GM12878 (cell line): ENCODE data around the gene TLE7. TPM values are rescaled to one million over a fixed set of nuclear protein-coding genes. Genes with fewer than 3 reads are reported as not detected.

ENCODE experiments used
- ATAC-seq: fragments of 200-7000 bp; cut with Tn5 transposase; 3 replicates; pipeline ENCODE4 v1.9.1; 2020; ENCODE audit warnings: mild to moderate bottlenecking, moderate library complexity
- BruUV-seq: library from RNA; stranded (reverse); fragments of 400-500 nt; replicated peaks from 2 replicates; lab custom pipeline; 2021; lab: Mats Ljungman, UMichigan
- CTCF ChIA-PET: fragments of 300-600 bp; sonication (Branson Sonifier 250); formaldehyde crosslinking; extraction: SDS; loops from one replicate; lab custom pipeline; 2021; ENCODE audit warnings: inconsistent platforms; lab: Yijun Ruan, JAX
- POLR2A ChIA-PET: fragments of 350-600 bp; formaldehyde crosslinking; extraction: SDS; loops from one replicate; lab custom pipeline; 2021; ENCODE audit warnings: inconsistent platforms; lab: Charles Lee
- RAD21 ChIA-PET: fragments of 300-600 bp; sonication (Branson Sonifier 250); formaldehyde crosslinking; loops from one replicate; lab custom pipeline; 2023; ENCODE audit warnings: antibody characterized with exemption; ENCODE audit not compliant: unreplicated experiment; lab: Charles Lee
- SMC1A ChIA-PET: fragments of 300-600 bp; sonication (Branson Sonifier 250); formaldehyde crosslinking; loops from one replicate; lab custom pipeline; 2023; ENCODE audit not compliant: unreplicated experiment, uncharacterized antibody; lab: Charles Lee
- DNase-seq: peaks from one replicate; pipeline ENCODE4 v3.0.0-alpha.2; 2011; ENCODE audit warnings: low read depth, low spot score
- FAIRE-seq: peaks from 3 replicates; lab custom pipeline; 2011; peaks lifted over from hg19 to GRCh38; lab: Jason Lieb, UNC
- H2AFZ ChIP-seq: 2 replicates; pipeline ENCODE4 v1.6.0; 2011; ENCODE audit warnings: low read depth, low read length, control low read depth; ENCODE audit not compliant: control insufficient read depth
- H3K27ac ChIP-seq: 2 replicates; pipeline ENCODE4 v1.5.1; 2011; ENCODE audit warnings: control low read depth; ENCODE audit not compliant: control insufficient read depth, insufficient read depth
- H3K27me3 ChIP-seq, 2 experiments: replicated peaks in 1 of 2; 2 replicates each; pipeline versions ENCODE4 v1.6.0 to v1.6.1; 2011; ENCODE audit warnings: low read length in 1 of 2; ENCODE audit not compliant: control insufficient read depth in 2 of 2, insufficient read depth in 2 of 2
- H3K36me3 ChIP-seq, 2 experiments: 2 replicates each; pipeline ENCODE4 v1.5.1; 2011; ENCODE audit warnings: low read length in 1 of 2; ENCODE audit not compliant: control insufficient read depth in 2 of 2, insufficient read depth in 2 of 2
- H3K4me1 ChIP-seq: 2 replicates; pipeline ENCODE4 v1.6.1; 2011; ENCODE audit warnings: mild to moderate bottlenecking, low read length, moderate library complexity, mixed read lengths; ENCODE audit not compliant: control insufficient read depth, insufficient read depth
- H3K4me2 ChIP-seq: 2 replicates; pipeline ENCODE4 v1.6.0; 2011; ENCODE audit warnings: control low read depth; ENCODE audit not compliant: control insufficient read depth, insufficient read depth
- H3K4me3 ChIP-seq: fragments of 200-600 bp; sonication (generic); 2 replicates; pipeline ENCODE4 v1.5.1; 2016
- H3K79me2 ChIP-seq: 2 replicates; pipeline ENCODE4 v1.6.0; 2011; ENCODE audit warnings: low read length; ENCODE audit not compliant: control insufficient read depth, insufficient read depth
- H3K9ac ChIP-seq: 2 replicates; pipeline ENCODE4 v1.8.0; 2011; ENCODE audit warnings: low read length, control low read depth, mixed read lengths; ENCODE audit not compliant: control insufficient read depth, insufficient read depth
- H3K9me3 ChIP-seq: replicated peaks from 3 replicates; pipeline ENCODE4 v1.5.1; 2011; ENCODE audit warnings: mild to moderate bottlenecking, low read length; ENCODE audit not compliant: control insufficient read depth, insufficient read depth
- H4K20me1 ChIP-seq: 2 replicates; pipeline ENCODE4 v1.6.0; 2011; ENCODE audit not compliant: control insufficient read depth, insufficient read depth
- ATF2 ChIP-seq: IDR thresholded peaks from 2 replicates; pipeline ENCODE4 v1.6.1; 2012; ENCODE audit warnings: low read length, inconsistent platforms
- CEBPB ChIP-seq, 2 experiments: fragments of 150-350 bp in 1 of 2; IDR thresholded peaks; 2 replicates each; pipeline ENCODE4 v1.6.1; 2012 to 2014; ENCODE audit warnings: low read depth in 2 of 2, low read length in 2 of 2, borderline replicate concordance in 1 of 2, inconsistent platforms in 1 of 2
- FOXM1 ChIP-seq: IDR thresholded peaks from 2 replicates; pipeline ENCODE4 v1.6.1; 2012; ENCODE audit warnings: low read depth, mild to moderate bottlenecking, inconsistent platforms, low read length, moderate library complexity
- NFXL1 ChIP-seq: fragments of 450-650 bp; IDR thresholded peaks from 2 replicates; pipeline ENCODE4 v1.6.1; 2017; ENCODE audit warnings: antibody characterized with exemption, mild to moderate bottlenecking, borderline replicate concordance
- NR2F1 ChIP-seq: fragments of 450-650 bp; conservative IDR thresholded peaks from 2 replicates; pipeline ENCODE4 v1.6.1; 2017; ENCODE audit warnings: mild to moderate bottlenecking
- ZNF207 ChIP-seq: fragments of 450-650 bp; IDR thresholded peaks from 2 replicates; pipeline ENCODE4 v1.6.1; 2014; ENCODE audit warnings: antibody characterized with exemption, mild to moderate bottlenecking, borderline replicate concordance
- WGBS: methylation state at CpG from one replicate; pipeline ENCODE4 v1.1.6; 2016; ENCODE audit warnings: low lambda C conversion rate; ENCODE audit not compliant: insufficient replicate concordance, insufficient coverage; ENCODE audit errors: missing lambda C conversion rate; 5-methylcytosine and 5-hydroxymethylcytosine counted together
- in situ Hi-C: fragments of 300-500 bp; cut with MboI; formaldehyde crosslinking; loops from 9 replicates; pipeline ENCODE4 v1.14.3; 2018; ENCODE audit warnings: mixed read lengths
- intact Hi-C: fragments of 100-400 bp; cut with micrococcal nuclease; formaldehyde crosslinking; loops from one replicate; pipeline ENCODE4 v1.14.2; 2022; ENCODE audit not compliant: unreplicated experiment
- polyA plus RNA-seq, 11 experiments: library from polyadenylated mRNA; depleted of rRNA in 4 of 11; unstranded in 6 of 11; stranded (reverse) in 5 of 11; fragments of >200 nt; fragmentation: Nextera tagmentation in 4 of 11; fragmentation: Illumina TruSeq in 1 of 11; extraction: Ambion mirVana in 4 of 11; extraction: Trizol in 1 of 11; gene quantifications; 1 replicate in 1 of 11; 2 replicates in 10 of 11; pipeline versions ENCODE4 v1.2.1 to v1.2.3, GENCODE V29; 2011 to 2016; ENCODE audit warnings: inconsistent platforms in 2 of 11, missing spikeins in 2 of 11, low read depth in 1 of 11
- total RNA-seq, 4 experiments: library from RNA; depleted of rRNA in 3 of 4; stranded (reverse); fragments of >200 nt in 3 of 4; fragmentation: Illumina TruSeq in 1 of 4; extraction: Trizol in 1 of 4; gene quantifications; 2 replicates each; pipeline versions ENCODE4 v1.2.1 to v1.2.3, GENCODE V29; 2013 to 2021

The TLE7 gene
- total and polyA plus RNA-seq, 10 of the 15 experiments (the other 5 are each of a cell fraction or from before 2014, with no cell fraction given) = not detected

DNA sequence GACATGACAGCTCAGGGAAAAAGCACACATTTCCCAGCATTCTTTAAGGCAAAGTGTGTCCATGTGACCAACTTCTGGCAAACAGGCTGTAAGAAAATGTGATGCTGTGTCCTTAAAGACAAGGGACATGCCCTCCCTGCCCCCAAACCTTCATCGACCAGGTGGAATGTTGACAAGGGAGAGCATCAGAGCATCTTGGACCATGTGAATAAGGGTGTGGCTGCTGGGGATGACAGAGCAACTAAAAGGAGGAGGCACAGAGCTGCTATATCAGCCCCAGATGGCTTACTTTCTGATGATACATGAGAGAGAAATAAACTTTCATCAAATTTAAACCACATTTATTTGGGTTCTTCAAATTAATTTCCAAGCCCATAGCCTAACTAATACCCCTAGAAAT, 22.4 kb upstream of the TLE7 start:
- intact Hi-C loops (loop anchor here (10.0 kb wide), 1 partner anchor 631 kb away; the partner anchor contains the start of genes DHX38 and TXNL4B), in situ Hi-C loops (no loop called here)
- no peak for TF ChIP-seq ZNF207
- no peak for TF ChIP-seq CEBPB (IDR thresholded peaks at IDR 0.05; ENCODE audit: borderline replicate concordance in 1 of 2, low read depth in 2 of 2, low read length in 2 of 2)
- TF ChIP-seq ATF2 = no peak
- TF ChIP-seq NFXL1 = no peak
- TF ChIP-seq NR2F1 = no peak
- no peak for TF ChIP-seq FOXM1
- FAIRE-seq = no peak
- Histone ChIP-seq H3K79me2 (peaks cover 19% of the 10 kb centered on the region), H3K4me1 (no peaks in the 10 kb centered on the region), H3K36me3 (no peaks in the 10 kb centered on the region), H3K27me3 (no peaks in the 10 kb centered on the region), H3K9me3 (no peaks in the 10 kb centered on the region), H4K20me1 (no peaks in the 10 kb centered on the region), H2AFZ (no peak overlapping the region), H3K4me3 (no peak overlapping the region), H3K4me2 (no peak overlapping the region), H3K27ac (no peak overlapping the region), H3K9ac (no peak overlapping the region)
- ChIA-PET RAD21 (interaction anchor here (1.7 kb wide), 1 partner anchor 147 kb away, joined by 5 read pairs; no protein-coding TSS in a partner anchor), CTCF (interaction anchor here (0.8 to 1.6 kb wide), 5 partner anchors 19 to 146 kb away, joined by 3 to 10 read pairs (median 4); no protein-coding TSS in a partner anchor), POLR2A (interaction anchor here (0.5 to 1.0 kb wide), 3 partner anchors 20 to 263 kb away, joined by 3 to 5 read pairs (median 4); no protein-coding TSS in a partner anchor), SMC1A (interaction anchor here (0.6 to 1.4 kb wide), 6 partner anchors 12 to 147 kb away, joined by 3 to 9 read pairs (median 4); no protein-coding TSS in a partner anchor)
- no peak for ATAC-seq
- no TSS peak for BruUV-seq
- DNase-seq = no peak
- WGBS = 5% methylated on average over 1 of the region's 1 CpG
